ENCODE data around the gene KCNJ9.

The KCNJ9 gene

DNA sequence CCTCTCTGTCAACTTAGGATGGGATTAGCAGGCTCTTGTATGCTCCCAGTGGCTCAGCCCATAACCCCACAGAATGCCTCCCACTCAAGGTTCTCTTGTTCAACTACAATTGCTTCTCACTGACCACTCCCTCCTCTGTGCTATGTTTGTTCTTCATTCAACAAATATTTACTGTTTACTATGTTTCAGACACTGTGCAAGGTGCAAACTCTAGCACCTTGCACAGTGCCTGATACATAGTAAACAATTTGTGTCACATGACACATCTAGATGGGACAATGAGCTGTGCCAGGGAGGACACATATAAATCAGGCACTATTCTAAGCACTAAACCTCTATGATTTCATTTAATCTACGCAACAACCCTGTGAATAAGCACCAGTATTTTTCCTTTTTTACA lies 49.6 kb downstream of the KCNJ9 start:
- Mint-ChIP-seq H3K27ac (no peak overlapping the region), H3K9me3 (no peaks in the 10 kb centered on the region), H3K4me3 (no peak overlapping the region), H3K4me1 (no peaks in the 10 kb centered on the region), H3K36me3 (no peaks in the 10 kb centered on the region), H3K27me3 (peaks cover 41% of the 10 kb centered on the region)
- CTCF ChIA-PET = no interaction called here
- no peak for DNase-seq

- CTCF ChIA-PET = no interaction called here
- Mint-ChIP-seq H3K4me3 (no peak overlapping the region), H3K4me1 (no peaks in the 10 kb centered on the region), H3K27ac (no peak overlapping the region), H3K36me3 (no peaks in the 10 kb centered on the region), H3K27me3 (peaks cover 44% of the 10 kb centered on the region), H3K9me3 (no peaks in the 10 kb centered on the region)
- no peak for DNase-seq
Measured at GRCh38 chr1:160131803-160132565, 50.6 kb downstream of the KCNJ9 start.

- Mint-ChIP-seq H3K27ac (no peak overlapping the region), H3K9me3 (no peaks in the 10 kb centered on the region), H3K4me3 (no peak overlapping the region), H3K4me1 (no peaks in the 10 kb centered on the region), H3K36me3 (no peaks in the 10 kb centered on the region), H3K27me3 (peaks cover 43% of the 10 kb centered on the region)
- DNase-seq = no peak
- CTCF ChIA-PET = no interaction called here
Measured at GRCh38 chr1:160133990-160134770, 52.8 kb downstream of the KCNJ9 start.

DNA sequence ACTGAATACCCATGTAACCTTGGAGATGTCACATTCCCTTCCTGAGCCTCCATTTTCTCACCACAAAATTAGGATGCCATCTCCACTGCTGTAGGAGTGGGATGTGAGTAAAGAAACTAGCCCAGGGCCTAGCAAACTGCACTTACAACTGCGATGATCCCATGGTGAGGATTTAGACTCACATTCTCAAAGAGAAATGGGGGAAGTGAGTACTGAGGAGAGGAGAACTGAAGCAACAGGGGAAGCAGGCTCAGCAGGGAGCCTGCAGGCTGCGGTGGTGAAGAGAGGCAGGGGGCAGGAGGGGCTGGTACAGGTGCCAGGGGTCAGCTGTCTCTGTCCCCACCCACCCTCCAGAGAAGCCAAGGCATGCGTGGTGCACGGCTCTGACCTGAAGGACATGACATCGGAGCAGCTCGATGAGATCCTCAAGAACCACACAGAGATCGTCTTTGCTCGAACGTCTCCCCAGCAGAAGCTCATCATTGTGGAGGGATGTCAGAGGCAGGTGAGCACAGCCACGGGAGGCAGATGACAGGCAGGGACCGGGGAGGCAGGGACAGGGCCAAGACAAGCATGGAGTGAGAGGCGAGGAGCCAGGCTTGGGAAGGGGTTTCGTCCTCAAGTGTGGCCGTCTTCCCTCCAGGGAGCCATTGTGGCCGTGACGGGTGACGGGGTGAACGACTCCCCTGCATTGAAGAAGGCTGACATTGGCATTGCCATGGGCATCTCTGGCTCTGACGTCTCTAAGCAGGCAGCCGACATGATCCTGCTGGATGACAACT lies 53.6 kb downstream of the KCNJ9 start:
- CTCF ChIA-PET = interaction anchor here (1.0 kb wide), 2 partner anchors 49 to 117 kb away, joined by 3 read pairs; no protein-coding TSS in a partner anchor
- H3K4me1 Mint-ChIP-seq = no peaks in the 10 kb centered on the region
- no peak overlapping the region for H3K4me3 Mint-ChIP-seq
- H3K9me3 Mint-ChIP-seq = no peaks in the 10 kb centered on the region
- no peak overlapping the region for H3K27ac Mint-ChIP-seq
- no peak for DNase-seq
- H3K36me3 Mint-ChIP-seq = no peaks in the 10 kb centered on the region
- H3K27me3 Mint-ChIP-seq = peaks cover 45% of the 10 kb centered on the region

DNA sequence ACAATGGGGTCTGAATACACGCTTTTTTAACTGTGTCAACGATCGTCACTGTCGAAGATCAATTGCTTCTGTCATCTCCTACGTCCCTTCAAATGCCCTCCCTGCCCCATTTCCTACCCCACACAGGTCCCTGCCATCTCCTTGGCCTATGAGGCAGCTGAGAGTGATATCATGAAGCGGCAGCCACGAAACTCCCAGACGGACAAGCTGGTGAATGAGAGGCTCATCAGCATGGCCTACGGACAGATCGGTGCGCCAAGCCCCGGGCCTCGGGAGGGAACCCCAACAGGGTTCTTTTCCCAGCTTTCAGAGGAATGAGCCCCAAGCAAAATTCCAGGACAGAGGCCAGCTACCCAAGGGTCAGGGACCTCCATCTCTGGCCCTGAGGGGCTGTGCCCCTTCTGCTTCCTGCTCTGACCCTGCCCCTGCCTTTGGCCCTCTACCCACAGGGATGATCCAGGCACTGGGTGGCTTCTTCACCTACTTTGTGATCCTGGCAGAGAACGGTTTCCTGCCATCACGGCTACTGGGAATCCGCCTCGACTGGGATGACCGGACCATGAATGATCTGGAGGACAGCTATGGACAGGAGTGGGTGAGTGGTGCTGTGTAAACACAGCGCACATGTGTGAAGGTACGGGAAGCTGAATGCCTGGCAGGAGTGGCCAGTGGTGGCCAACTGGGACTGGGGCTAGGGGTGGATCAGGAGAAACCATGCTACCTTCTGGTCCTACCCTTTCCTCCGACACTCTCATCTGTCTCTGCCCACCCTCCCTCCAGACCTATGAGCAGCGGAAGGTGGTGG lies 55.0 kb downstream of the KCNJ9 start:
- Mint-ChIP-seq H3K4me1 (no peaks in the 10 kb centered on the region), H3K36me3 (no peaks in the 10 kb centered on the region), H3K27ac (no peak overlapping the region), H3K9me3 (no peaks in the 10 kb centered on the region), H3K4me3 (no peak overlapping the region), H3K27me3 (peaks cover 44% of the 10 kb centered on the region)
- no peak for DNase-seq
- CTCF ChIA-PET = interaction anchor here (1.0 kb wide), 2 partner anchors 50 to 116 kb away, joined by 3 read pairs; no protein-coding TSS in a partner anchor

- no peak overlapping the region for H3K27ac Mint-ChIP-seq
- no peak for DNase-seq
- no peak overlapping the region for H3K4me3 Mint-ChIP-seq
- H3K36me3 Mint-ChIP-seq = no peaks in the 10 kb centered on the region
- H3K9me3 Mint-ChIP-seq = no peaks in the 10 kb centered on the region
- peaks cover 48% of the 10 kb centered on the region for H3K27me3 Mint-ChIP-seq
- CTCF ChIA-PET = interaction anchor here (0.9 kb wide), 1 partner anchor 11 kb away, joined by 3 read pairs; no protein-coding TSS in a partner anchor
- H3K4me1 Mint-ChIP-seq = no peaks in the 10 kb centered on the region
Measured at GRCh38 chr1:160136926-160137200, 55.5 kb downstream of the KCNJ9 start.

GRCh38 chr1:160137216-160137862 lies 56.0 kb downstream of the KCNJ9 start:
- CTCF ChIA-PET = interaction anchor here (0.9 kb wide), 1 partner anchor 11 kb away, joined by 3 read pairs; no protein-coding TSS in a partner anchor
- Mint-ChIP-seq H3K4me3 (no peak overlapping the region), H3K9me3 (no peaks in the 10 kb centered on the region), H3K27ac (no peak overlapping the region), H3K36me3 (no peaks in the 10 kb centered on the region), H3K4me1 (no peaks in the 10 kb centered on the region), H3K27me3 (peaks cover 48% of the 10 kb centered on the region)
- no peak for DNase-seq

- CTCF ChIA-PET = no interaction called here
- Mint-ChIP-seq H3K36me3 (no peaks in the 10 kb centered on the region), H3K4me3 (no peak overlapping the region), H3K4me1 (no peaks in the 10 kb centered on the region), H3K27me3 (peaks cover 44% of the 10 kb centered on the region), H3K9me3 (no peaks in the 10 kb centered on the region), H3K27ac (no peak overlapping the region)
- DNase-seq = no peak
Measured at GRCh38 chr1:160139840-160140239, 58.5 kb downstream of the KCNJ9 start.
